OCI-LY7 (cell line): ENCODE results near the gene CABP4. TPM values are rescaled to one million over a fixed set of nuclear protein-coding genes. Genes with fewer than 3 reads are reported as not detected.

Source experiments
- BruUV-seq: library from RNA; stranded (reverse); fragments of 400-500 nt; replicated peaks from 2 replicates; lab custom pipeline; 2021; lab: Mats Ljungman, UMichigan
- CTCF ChIA-PET: fragments of 300-600 bp; sonication (Branson Sonifier 250); formaldehyde crosslinking; loops from one replicate; lab custom pipeline; 2022; ENCODE audit warnings: antibody characterized with exemption; ENCODE audit not compliant: unreplicated experiment; lab: Charles Lee
- POLR2A ChIA-PET: fragments of 300-600 bp; sonication (Branson Sonifier 250); formaldehyde crosslinking; loops from one replicate; lab custom pipeline; 2022; ENCODE audit warnings: antibody characterized with exemption; lab: Charles Lee
- DNase-seq: peaks from one replicate; pipeline ENCODE4 v3.0.0-alpha.2; 2015; ENCODE audit warnings: low spot score
- H2AFZ ChIP-seq: fragments of 200-600 bp; sonication (generic), shearing (Covaris generic); 2 replicates; pipeline ENCODE4 v1.6.1; 2014; ENCODE audit warnings: mild to moderate bottlenecking, antibody characterized with exemption, low read length, moderate library complexity
- H3K27ac ChIP-seq: fragments of 200-600 bp; sonication (generic); 2 replicates; pipeline ENCODE4 v1.5.1; 2014; ENCODE audit warnings: mixed run types, low read depth, mild to moderate bottlenecking, moderate library complexity, low read length, inconsistent platforms; ENCODE audit not compliant: poor library complexity, severe bottlenecking
- H3K36me3 ChIP-seq: fragments of 200-600 bp; sonication (generic); 2 replicates; pipeline ENCODE4 v1.6.1; 2014; ENCODE audit warnings: mild to moderate bottlenecking, antibody characterized with exemption, low read length, moderate library complexity, mixed read lengths; ENCODE audit not compliant: insufficient read depth
- H3K4me1 ChIP-seq: fragments of 200-600 bp; sonication (generic); 2 replicates; pipeline ENCODE4 v1.5.1; 2014; ENCODE audit warnings: mild to moderate bottlenecking, low read length; ENCODE audit not compliant: insufficient read depth, poor library complexity, severe bottlenecking
- H3K4me2 ChIP-seq: fragments of 200-600 bp; sonication (generic); 2 replicates; pipeline ENCODE4 v1.6.1; 2014; ENCODE audit warnings: mild to moderate bottlenecking, low read length
- H3K4me3 ChIP-seq: fragments of 200-600 bp; sonication (generic); 2 replicates; pipeline ENCODE4 v1.5.1; 2014; ENCODE audit warnings: mild to moderate bottlenecking, low read depth, low read length; ENCODE audit not compliant: poor library complexity, severe bottlenecking
- H3K79me2 ChIP-seq: fragments of 200-600 bp; sonication (generic); 2 replicates; pipeline ENCODE4 v1.6.1; 2016; ENCODE audit warnings: low read depth, mild to moderate bottlenecking, low read length, moderate library complexity, mixed read lengths; ENCODE audit not compliant: insufficient read depth
- H3K9me2 ChIP-seq: fragments of 200-600 bp; sonication (generic); 2 replicates; pipeline ENCODE4 v1.6.1; 2016; ENCODE audit warnings: mild to moderate bottlenecking, low read length, mixed read lengths; ENCODE audit not compliant: insufficient read depth
- H3K9me3 ChIP-seq: fragments of 200-600 bp; sonication (generic); 2 replicates; pipeline ENCODE4 v1.6.1; 2014; ENCODE audit warnings: mild to moderate bottlenecking, mixed run types, low read length, mixed read lengths
- H4K20me1 ChIP-seq: fragments of 200-600 bp; sonication (generic); 2 replicates; pipeline ENCODE4 v1.6.1; 2014; ENCODE audit warnings: mild to moderate bottlenecking, antibody characterized with exemption, low read length, moderate library complexity, mixed read lengths; ENCODE audit not compliant: insufficient read depth
- EZH2phosphoT487 ChIP-seq: fragments of 200-600 bp; sonication (generic); IDR thresholded peaks from 2 replicates; pipeline ENCODE4 v1.6.1; 2018; ENCODE audit warnings: low read depth, borderline replicate concordance, mild to moderate bottlenecking, mixed run types, antibody characterized with exemption, low read length, moderate library complexity, mixed read lengths
- intact Hi-C: fragments of 100-400 bp; cut with micrococcal nuclease; formaldehyde crosslinking; loops from one replicate; pipeline ENCODE4 v1.10.0; 2022; ENCODE audit not compliant: unreplicated experiment
- total RNA-seq, 2 experiments: library from RNA; depleted of rRNA in 1 of 2; stranded (reverse); fragments of >200 nt in 1 of 2; shearing (Covaris generic) in 1 of 2; gene quantifications; 2 replicates each; pipeline ENCODE4 v1.2.3, GENCODE V29; 2014 to 2022
- TF ChIP-seq, protein P1 (sequence below): fragments of 200-600 bp; sonication (generic); conservative IDR thresholded peaks from 2 replicates; pipeline ENCODE4 v1.5.1; 2014; ENCODE audit warnings: mild to moderate bottlenecking, antibody characterized with exemption, low read length, moderate library complexity, mixed read lengths

Gene CABP4
- total RNA-seq, 2 experiments from 2014 or later = 3.0 to 11.5 TPM

DNA sequence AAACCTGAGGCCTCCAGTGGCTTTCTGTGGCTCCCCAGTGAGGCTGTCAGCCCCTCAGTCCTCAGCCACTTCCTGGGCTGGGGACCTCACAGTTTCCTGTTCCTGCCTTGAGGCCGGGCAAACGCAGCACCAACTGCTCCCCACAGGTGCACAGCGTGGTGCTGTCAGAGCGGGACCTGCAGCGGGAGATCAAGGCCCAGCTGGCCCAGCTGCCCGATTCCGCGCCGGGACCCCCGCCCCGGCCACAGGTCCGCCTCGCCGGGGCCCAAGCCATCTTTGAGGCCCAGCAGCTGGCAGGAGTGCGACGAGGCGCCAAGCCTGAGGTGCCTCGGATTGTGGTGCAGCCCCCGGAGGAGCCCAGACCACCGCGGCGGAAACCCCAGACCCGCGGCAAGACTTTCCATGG lies 45.9 kb upstream of the CABP4 start:
- BruUV-seq = no TSS peak
- Histone ChIP-seq H3K4me3 (peak overlapping the region; percentile 79), H2AFZ (no peak overlapping the region), H3K36me3 (peaks cover 47% of the 10 kb centered on the region), H3K4me2 (peak overlapping the region; percentile 73), H3K79me2 (peaks cover 31% of the 10 kb centered on the region; the same call in 1 of the 2 replicates), H3K9me2 (no peaks in the 10 kb centered on the region), H4K20me1 (no peaks in the 10 kb centered on the region), H3K27ac (peak overlapping the region; percentile 97), H3K9me3 (no peaks in the 10 kb centered on the region), H3K4me1 (peaks cover 88% of the 10 kb centered on the region)
- peak; percentile 95 for DNase-seq
- ChIA-PET CTCF (interaction anchor here (0.6 kb wide), 1 partner anchor 141 kb away, joined by 3 read pairs; no protein-coding TSS in a partner anchor), POLR2A (interaction anchor here (0.6 to 1.4 kb wide), 5 partner anchors 9 to 77 kb away, joined by 3 to 7 read pairs (median 3); partner anchors contain the start of gene RAD9A)
- no peak for TF ChIP-seq EZH2phosphoT487
- TF ChIP-seq, protein P1, sequence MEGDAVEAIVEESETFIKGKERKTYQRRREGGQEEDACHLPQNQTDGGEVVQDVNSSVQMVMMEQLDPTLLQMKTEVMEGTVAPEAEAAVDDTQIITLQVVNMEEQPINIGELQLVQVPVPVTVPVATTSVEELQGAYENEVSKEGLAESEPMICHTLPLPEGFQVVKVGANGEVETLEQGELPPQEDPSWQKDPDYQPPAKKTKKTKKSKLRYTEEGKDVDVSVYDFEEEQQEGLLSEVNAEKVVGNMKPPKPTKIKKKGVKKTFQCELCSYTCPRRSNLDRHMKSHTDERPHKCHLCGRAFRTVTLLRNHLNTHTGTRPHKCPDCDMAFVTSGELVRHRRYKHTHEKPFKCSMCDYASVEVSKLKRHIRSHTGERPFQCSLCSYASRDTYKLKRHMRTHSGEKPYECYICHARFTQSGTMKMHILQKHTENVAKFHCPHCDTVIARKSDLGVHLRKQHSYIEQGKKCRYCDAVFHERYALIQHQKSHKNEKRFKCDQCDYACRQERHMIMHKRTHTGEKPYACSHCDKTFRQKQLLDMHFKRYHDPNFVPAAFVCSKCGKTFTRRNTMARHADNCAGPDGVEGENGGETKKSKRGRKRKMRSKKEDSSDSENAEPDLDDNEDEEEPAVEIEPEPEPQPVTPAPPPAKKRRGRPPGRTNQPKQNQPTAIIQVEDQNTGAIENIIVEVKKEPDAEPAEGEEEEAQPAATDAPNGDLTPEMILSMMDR = no peak
- intact Hi-C loops = loop anchor here (2.0 to 10.0 kb wide), 4 partner anchors 28 to 236 kb away; partner anchors contain the start of genes PTPRCAP and TMEM134

DNA sequence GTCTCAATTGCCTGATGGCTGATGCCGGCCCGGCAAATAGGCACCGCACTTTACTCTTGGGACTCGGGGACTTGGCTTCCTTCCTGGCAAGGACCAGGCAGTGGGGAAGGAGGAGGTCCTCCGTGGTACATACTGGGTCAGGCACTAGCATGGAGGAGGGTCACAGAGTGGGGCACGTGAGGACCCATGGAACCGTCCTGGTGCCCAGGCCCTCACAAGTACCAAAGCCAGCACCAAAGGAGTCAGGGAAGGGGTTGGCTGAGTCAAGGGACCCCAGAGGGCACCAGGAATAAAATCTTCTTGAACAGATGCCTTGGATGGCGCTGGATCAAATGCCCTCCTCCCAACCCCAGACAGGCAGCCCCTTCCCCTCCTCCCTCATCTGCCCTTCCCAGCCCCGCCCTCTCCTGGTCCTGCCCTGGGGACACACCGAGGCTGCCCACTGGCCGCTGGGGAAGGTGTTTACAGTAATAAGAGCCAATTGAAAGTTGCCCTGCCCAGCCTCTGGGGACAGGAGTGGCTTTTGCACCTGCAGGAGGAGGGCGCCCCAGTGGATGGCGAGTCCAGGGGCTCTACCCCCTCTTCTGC lies 45.3 kb upstream of the CABP4 start:
- peaks cover 86% of the 10 kb centered on the region for H3K4me1 ChIP-seq
- no peaks in the 10 kb centered on the region for H3K9me3 ChIP-seq
- H2AFZ ChIP-seq = no peak overlapping the region
- TF ChIP-seq, protein P1 = no peak
- no peak for TF ChIP-seq EZH2phosphoT487
- peak overlapping the region; percentile 79 for H3K4me3 ChIP-seq
- no peaks in the 10 kb centered on the region for H4K20me1 ChIP-seq
- H3K4me2 ChIP-seq = peak overlapping the region; percentile 73
- CTCF ChIA-PET = no interaction called here
- POLR2A ChIA-PET = interaction anchor here (0.9 kb wide), 1 partner anchor 18 kb away, joined by 3 read pairs; the partner anchor contains the start of gene RAD9A
- intact Hi-C loops = loop anchor here (2.0 to 10.0 kb wide), 4 partner anchors 27 to 235 kb away; partner anchors contain the start of genes PTPRCAP and TMEM134
- peak; percentile 82 for DNase-seq
- peaks cover 24% of the 10 kb centered on the region; the same call in 1 of the 2 replicates for H3K79me2 ChIP-seq
- peak overlapping the region; percentile 97 for H3K27ac ChIP-seq
- peaks cover 47% of the 10 kb centered on the region for H3K36me3 ChIP-seq
- no TSS peak for BruUV-seq
- no peaks in the 10 kb centered on the region for H3K9me2 ChIP-seq

DNA sequence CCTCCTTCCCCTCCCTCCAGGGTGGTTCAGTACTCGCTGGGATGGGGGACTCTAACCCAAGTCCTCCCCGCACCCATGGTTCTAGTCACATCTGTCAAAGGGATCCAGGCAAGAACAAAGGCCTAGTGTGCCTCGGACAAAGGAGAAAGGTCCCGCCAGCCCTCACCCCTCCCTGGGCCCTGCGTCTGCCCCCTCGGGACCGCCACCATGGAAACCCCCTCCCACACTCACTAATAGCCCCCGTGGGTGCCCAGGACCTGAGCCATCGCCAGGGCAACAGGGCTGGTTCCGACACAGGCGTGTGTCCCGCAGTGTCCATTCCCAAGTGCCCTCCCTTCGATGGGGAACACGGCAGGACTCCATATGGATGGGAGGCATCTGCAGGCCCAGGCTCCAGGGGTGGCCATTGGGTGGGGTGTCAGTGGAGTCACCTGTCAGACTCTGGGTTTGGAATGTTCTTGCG lies 44.8 kb upstream of the CABP4 start:
- H3K4me3 ChIP-seq = peak overlapping the region; percentile 79
- no peak for DNase-seq
- peak overlapping the region; percentile 73 for H3K4me2 ChIP-seq
- intact Hi-C loops = no loop called here
- no peaks in the 10 kb centered on the region for H4K20me1 ChIP-seq
- no TSS peak for BruUV-seq
- CTCF ChIA-PET = no interaction called here
- POLR2A ChIA-PET = no interaction called here
- H3K36me3 ChIP-seq = peaks cover 46% of the 10 kb centered on the region
- TF ChIP-seq, protein P1 = no peak
- no peak for TF ChIP-seq EZH2phosphoT487
- no peaks in the 10 kb centered on the region for H3K9me2 ChIP-seq
- H3K79me2 ChIP-seq = peaks cover 19% of the 10 kb centered on the region; the same call in 1 of the 2 replicates
- no peak overlapping the region for H2AFZ ChIP-seq
- peak overlapping the region; percentile 97 for H3K27ac ChIP-seq
- no peaks in the 10 kb centered on the region for H3K9me3 ChIP-seq
- H3K4me1 ChIP-seq = peaks cover 81% of the 10 kb centered on the region
